ENCODE measurements around the gene MDC1.

The MDC1 gene

GRCh38 chr6:30682143-30683117 lies 34.7 kb downstream of the MDC1 start:
- TF ChIP-seq, protein P1, sequence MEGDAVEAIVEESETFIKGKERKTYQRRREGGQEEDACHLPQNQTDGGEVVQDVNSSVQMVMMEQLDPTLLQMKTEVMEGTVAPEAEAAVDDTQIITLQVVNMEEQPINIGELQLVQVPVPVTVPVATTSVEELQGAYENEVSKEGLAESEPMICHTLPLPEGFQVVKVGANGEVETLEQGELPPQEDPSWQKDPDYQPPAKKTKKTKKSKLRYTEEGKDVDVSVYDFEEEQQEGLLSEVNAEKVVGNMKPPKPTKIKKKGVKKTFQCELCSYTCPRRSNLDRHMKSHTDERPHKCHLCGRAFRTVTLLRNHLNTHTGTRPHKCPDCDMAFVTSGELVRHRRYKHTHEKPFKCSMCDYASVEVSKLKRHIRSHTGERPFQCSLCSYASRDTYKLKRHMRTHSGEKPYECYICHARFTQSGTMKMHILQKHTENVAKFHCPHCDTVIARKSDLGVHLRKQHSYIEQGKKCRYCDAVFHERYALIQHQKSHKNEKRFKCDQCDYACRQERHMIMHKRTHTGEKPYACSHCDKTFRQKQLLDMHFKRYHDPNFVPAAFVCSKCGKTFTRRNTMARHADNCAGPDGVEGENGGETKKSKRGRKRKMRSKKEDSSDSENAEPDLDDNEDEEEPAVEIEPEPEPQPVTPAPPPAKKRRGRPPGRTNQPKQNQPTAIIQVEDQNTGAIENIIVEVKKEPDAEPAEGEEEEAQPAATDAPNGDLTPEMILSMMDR (conservative IDR thresholded peaks at IDR 0.05) = no peak
- H3K27ac ChIP-seq = no peak overlapping the region

- H3K27ac ChIP-seq = no peak overlapping the region
- TF ChIP-seq, protein P1 (conservative IDR thresholded peaks at IDR 0.05) = no peak
These were observed 35.3 kb downstream of the MDC1 start for GRCh38 chr6:30681766-30682142.

DNA sequence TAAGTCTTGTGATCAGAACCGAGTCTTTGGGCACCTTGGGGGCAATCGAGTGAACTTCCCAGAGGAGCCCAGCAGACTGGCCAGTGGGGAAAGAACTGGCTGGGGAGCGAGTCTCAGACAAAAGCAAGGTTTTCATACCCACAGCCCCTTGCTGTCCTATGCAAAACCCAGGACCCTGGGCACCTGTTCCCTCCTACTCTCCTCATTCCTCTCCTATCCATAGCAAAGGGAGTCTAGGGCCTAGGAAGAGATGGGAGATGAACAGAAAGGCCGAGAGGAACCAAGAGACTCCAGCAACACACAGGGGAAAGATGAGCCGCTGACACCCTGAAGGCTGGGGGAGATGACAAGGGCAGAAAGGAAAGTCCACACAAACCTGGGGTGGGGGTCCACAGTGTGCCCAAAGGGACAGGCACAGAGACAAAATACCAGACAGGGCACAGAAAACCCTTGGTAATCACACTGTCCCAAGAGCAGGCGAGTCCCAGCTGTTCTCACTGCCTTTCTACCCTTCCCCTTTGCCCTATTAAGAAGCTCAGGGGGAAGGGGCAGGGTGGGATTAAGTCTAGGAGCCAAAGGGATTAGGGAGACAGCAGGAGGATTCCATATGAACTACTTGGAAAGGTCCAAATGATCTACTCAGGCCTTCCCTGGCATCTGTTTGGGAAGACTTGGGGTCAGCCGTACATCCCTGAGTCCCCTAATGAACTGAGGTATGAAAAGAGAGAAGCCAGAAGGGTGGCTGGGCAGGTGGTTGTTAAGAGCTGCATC lies 37.1 kb downstream of the MDC1 start:
- H3K27ac ChIP-seq = no peak overlapping the region
- TF ChIP-seq, protein P1 (conservative IDR thresholded peaks at IDR 0.05) = no peak

DNA sequence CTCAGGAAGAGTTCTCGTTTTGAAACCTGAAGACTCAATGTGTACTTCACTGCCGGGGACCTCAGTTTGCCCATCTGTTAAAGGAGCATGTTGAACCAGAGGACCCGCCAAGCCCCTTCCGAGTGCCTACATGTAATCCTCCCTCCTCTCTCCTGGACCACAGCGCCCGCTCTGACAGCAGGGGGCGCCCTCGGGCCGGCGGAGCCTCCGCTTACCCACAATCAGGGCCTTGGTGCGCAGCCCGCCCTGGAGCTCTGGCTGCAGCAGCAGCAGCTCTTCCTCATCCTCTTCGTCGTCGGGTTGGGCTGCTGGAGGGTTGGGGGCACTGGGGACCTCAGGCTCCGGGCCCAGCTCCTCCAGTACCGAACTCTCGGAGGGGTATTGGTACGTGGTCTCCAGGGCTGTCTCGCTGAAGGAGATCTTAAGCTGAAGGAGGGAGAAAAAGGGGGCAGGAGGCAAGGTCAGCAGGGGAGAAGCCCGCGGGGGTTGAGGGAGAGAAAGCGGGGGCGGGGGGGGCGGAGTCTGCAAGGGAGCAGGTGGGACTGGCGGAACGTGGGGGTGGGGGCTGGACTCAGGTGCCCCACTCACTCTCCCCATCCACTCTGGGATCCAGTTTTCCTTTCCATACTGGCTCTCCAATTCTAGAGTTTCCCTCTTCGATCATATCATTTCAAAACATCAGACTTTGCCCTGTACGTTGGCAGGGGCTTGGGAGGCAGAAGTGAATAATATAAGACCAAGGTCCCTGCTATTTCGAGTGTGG lies 37.9 kb downstream of the MDC1 start:
- TF ChIP-seq, protein P1 (conservative IDR thresholded peaks at IDR 0.05) = peak; percentile 97

DNA sequence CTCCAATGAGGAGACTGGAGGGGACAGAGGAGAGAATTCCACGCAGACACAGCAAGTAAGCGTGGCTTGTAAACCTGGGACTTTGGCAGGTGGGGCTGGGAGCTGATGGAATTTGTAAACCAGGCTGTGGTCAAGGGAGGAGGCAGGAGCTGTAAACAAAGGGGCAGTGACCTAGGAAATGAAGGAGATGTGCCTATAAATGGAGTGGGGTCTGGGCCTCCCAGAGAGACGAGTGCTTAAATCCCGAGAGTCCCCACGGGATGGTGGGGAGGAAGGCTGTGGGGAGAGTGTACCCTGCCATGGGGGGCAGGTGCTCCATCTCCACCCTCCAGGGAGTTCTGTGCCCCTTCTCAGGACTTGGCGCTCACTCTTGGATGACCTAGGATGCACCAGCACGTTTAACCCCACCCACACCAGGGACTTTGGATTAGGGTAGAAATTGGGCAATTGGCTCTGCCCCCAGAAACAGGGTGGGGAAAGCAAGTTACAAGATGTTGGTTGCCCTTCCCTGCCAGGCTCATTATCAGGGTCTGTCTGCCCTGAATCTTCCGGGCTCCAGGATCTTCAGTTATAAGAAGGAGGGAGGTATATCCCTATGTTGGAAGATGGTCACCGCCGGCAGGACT lies 40.3 kb downstream of the MDC1 start:
- no peak overlapping the region for H3K27ac ChIP-seq
- TF ChIP-seq, protein P1 (conservative IDR thresholded peaks at IDR 0.05) = no peak

More for the DNA sequence above, 37.9 kb downstream of the MDC1 start:
- no peak overlapping the region for H3K27ac ChIP-seq

GRCh38 chr6:30672445-30673253 lies 44.4 kb downstream of the MDC1 start, which contains the start of gene DHX16:
TSS of gene DHX16 (minus strand) at chr6:30673006. CDS start at chr6:30672841, 165 bp downstream.
- TF ChIP-seq, protein P1 (conservative IDR thresholded peaks at IDR 0.05) = peak; percentile 90
- peak within 1 kb of the TSS; percentile 72 for H3K27ac ChIP-seq

All from VCaP (cell line).